Caco-2 (cell line): ENCODE data around the gene FOXB2. TPM values are rescaled to one million over a fixed set of nuclear protein-coding genes. Genes with fewer than 3 reads are reported as not detected.

ENCODE experiments used
- BruUV-seq: library from RNA; stranded (reverse); fragments of 400-500 nt; replicated peaks from 2 replicates; lab custom pipeline; 2021; lab: Mats Ljungman, UMichigan
- CTCF ChIA-PET: fragments of 300-600 bp; sonication (Branson Sonifier 250); formaldehyde crosslinking; loops from one replicate; lab custom pipeline; 2022; ENCODE audit warnings: antibody characterized with exemption; lab: Charles Lee
- POLR2A ChIA-PET: fragments of 300-600 bp; sonication (Branson Sonifier 250); formaldehyde crosslinking; loops from one replicate; lab custom pipeline; 2022; ENCODE audit warnings: antibody characterized with exemption; lab: Charles Lee
- DNase-seq, 2 experiments: peaks; one replicate each; pipeline versions ENCODE4 v3.0.0 to v3.0.0-alpha.2; 2020 to 2022
- H3K27me3 ChIP-seq: replicated peaks from 2 replicates; pipeline ENCODE4 v1.6.0; 2011; ENCODE audit warnings: low read length; ENCODE audit not compliant: control insufficient read depth, insufficient read depth
- H3K36me3 ChIP-seq: 2 replicates; pipeline ENCODE4 v1.5.1; 2011; ENCODE audit warnings: low read length; ENCODE audit not compliant: control insufficient read depth, insufficient read depth
- H3K4me1 ChIP-seq: fragments of 250-450 bp; sonication (Bioruptor Pico); 2 replicates; pipeline ENCODE4 v1.5.1; 2020; ENCODE audit warnings: mild to moderate bottlenecking
- H3K4me3 ChIP-seq: 2 replicates; pipeline ENCODE4 v1.5.1; 2011; ENCODE audit warnings: low read depth, mild to moderate bottlenecking, control low read depth, low read length
- H3K9me3 ChIP-seq: fragments of 250-450 bp; sonication (Bioruptor Pico); 2 replicates; pipeline ENCODE4 v1.5.1; 2020; ENCODE audit warnings: mild to moderate bottlenecking, moderate library complexity
- H3K27ac Mint-ChIP-seq: one replicate; pipeline ENCODE4 v1.8.0; 2022; ENCODE audit warnings: mixed read lengths; ENCODE audit not compliant: unreplicated experiment
- H3K27me3 Mint-ChIP-seq: one replicate; pipeline ENCODE4 v1.8.0; 2022; ENCODE audit warnings: mixed read lengths; ENCODE audit not compliant: insufficient read depth, unreplicated experiment
- H3K36me3 Mint-ChIP-seq: one replicate; pipeline ENCODE4 v1.8.0; 2022; ENCODE audit warnings: mild to moderate bottlenecking, mixed read lengths; ENCODE audit not compliant: insufficient read depth, unreplicated experiment
- H3K4me1 Mint-ChIP-seq: one replicate; pipeline ENCODE4 v1.8.0; 2022; ENCODE audit warnings: low read depth, mixed read lengths; ENCODE audit not compliant: unreplicated experiment
- H3K4me3 Mint-ChIP-seq: one replicate; pipeline ENCODE4 v1.8.0; 2022; ENCODE audit warnings: mild to moderate bottlenecking, moderate library complexity, mixed read lengths; ENCODE audit not compliant: unreplicated experiment
- H3K9me3 Mint-ChIP-seq: one replicate; pipeline ENCODE4 v1.8.0; 2022; ENCODE audit warnings: mixed read lengths; ENCODE audit not compliant: unreplicated experiment
- intact Hi-C: fragments of 100-400 bp; cut with micrococcal nuclease; formaldehyde crosslinking; loops from one replicate; pipeline ENCODE4 v1.10.0; 2022; ENCODE audit not compliant: unreplicated experiment
- total RNA-seq: library from RNA; stranded (reverse); gene quantifications from 2 replicates; pipeline ENCODE4 v1.2.3, GENCODE V29; 2022
- TF ChIP-seq, protein P1 (sequence below), 2 experiments: fragments of 200-600 bp in 1 of 2; IDR thresholded peaks; 1 replicate in 1 of 2; 2 replicates in 1 of 2; pipeline versions ENCODE4 v1.5.1 to v1.8.0; 2011 to 2022; ENCODE audit warnings: antibody characterized with exemption in 1 of 2, control low read depth in 1 of 2, inconsistent platforms in 1 of 2, low read depth in 1 of 2, low read length in 1 of 2, mild to moderate bottlenecking in 1 of 2, moderate library complexity in 1 of 2; ENCODE audit not compliant: insufficient read depth in 1 of 2, severe bottlenecking in 1 of 2, unreplicated experiment in 1 of 2

The FOXB2 gene
- total RNA-seq, 1 experiment from 2014 or later, result not detected

DNA sequence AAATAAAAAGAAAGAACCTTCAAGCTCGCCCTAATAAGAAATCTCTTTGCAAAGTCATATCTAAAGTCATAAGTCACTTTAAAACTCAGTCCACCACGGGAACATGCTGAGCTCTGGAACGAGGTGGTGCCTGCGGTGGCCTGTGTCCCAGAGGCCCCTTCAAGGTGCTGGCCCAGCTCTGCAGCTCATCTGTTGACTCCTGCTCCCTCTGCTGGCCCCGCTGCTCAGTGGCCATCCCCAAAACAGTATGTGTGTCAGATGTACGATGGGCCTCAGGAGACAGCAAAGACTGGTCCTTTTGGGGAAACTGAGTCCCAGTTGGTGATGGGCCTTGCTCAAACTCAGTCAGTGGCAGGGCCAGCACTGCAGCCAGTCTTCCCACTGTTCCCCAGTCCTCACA lies 22.8 kb upstream of the FOXB2 start:
- no peaks in the 10 kb centered on the region for H3K27me3 ChIP-seq
- peak in 1 of 2 experiments; percentile 8 for DNase-seq
- POLR2A ChIA-PET, result no interaction called here
- TF ChIP-seq, protein P1, sequence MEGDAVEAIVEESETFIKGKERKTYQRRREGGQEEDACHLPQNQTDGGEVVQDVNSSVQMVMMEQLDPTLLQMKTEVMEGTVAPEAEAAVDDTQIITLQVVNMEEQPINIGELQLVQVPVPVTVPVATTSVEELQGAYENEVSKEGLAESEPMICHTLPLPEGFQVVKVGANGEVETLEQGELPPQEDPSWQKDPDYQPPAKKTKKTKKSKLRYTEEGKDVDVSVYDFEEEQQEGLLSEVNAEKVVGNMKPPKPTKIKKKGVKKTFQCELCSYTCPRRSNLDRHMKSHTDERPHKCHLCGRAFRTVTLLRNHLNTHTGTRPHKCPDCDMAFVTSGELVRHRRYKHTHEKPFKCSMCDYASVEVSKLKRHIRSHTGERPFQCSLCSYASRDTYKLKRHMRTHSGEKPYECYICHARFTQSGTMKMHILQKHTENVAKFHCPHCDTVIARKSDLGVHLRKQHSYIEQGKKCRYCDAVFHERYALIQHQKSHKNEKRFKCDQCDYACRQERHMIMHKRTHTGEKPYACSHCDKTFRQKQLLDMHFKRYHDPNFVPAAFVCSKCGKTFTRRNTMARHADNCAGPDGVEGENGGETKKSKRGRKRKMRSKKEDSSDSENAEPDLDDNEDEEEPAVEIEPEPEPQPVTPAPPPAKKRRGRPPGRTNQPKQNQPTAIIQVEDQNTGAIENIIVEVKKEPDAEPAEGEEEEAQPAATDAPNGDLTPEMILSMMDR (IDR thresholded peaks at IDR 0.05; ENCODE audit: insufficient read depth in 1 of 2, low read depth in 1 of 2, low read length in 1 of 2, severe bottlenecking in 1 of 2, unreplicated experiment in 1 of 2), result peak in 1 of 2 experiments; percentile 39
- Mint-ChIP-seq H3K4me1 (no peaks in the 10 kb centered on the region), H3K9me3 (no peaks in the 10 kb centered on the region), H3K27me3 (no peaks in the 10 kb centered on the region), H3K4me3 (no peak overlapping the region), H3K27ac (no peak overlapping the region), H3K36me3 (no peaks in the 10 kb centered on the region)
- H3K36me3 ChIP-seq, result no peaks in the 10 kb centered on the region
- CTCF ChIA-PET, result interaction anchor here (0.6 to 1.3 kb wide), 4 partner anchors 154 to 189 kb away, joined by 3 to 4 read pairs (median 3); no protein-coding TSS in a partner anchor
- no peaks in the 10 kb centered on the region for H3K4me1 ChIP-seq
- intact Hi-C loops, result loop anchor here (2.0 kb wide), 1 partner anchor 64 kb away; no protein-coding TSS in a partner anchor
- H3K4me3 ChIP-seq, result no peak overlapping the region
- BruUV-seq, result no TSS peak
- H3K9me3 ChIP-seq, result no peaks in the 10 kb centered on the region

DNA sequence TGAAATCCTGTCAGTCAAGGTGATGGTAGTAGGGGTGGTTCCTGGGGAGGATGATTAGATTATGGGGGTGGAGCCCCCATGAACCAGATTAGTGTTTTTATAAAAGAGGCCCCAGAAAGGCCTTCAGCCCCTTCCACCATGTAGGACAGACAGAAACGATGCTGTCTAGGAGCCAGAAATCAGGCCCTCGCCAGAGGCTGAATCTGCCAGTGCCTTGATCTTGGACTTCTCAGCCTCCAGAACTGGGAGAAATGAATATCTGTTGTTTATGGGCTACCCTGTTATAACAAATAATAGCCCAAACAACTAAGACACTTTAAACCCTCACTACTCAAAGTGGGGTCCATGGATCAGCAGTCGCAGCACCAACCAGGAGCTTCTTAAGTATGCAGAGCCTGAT lies 20.2 kb upstream of the FOXB2 start:
- no TSS peak for BruUV-seq
- ChIA-PET POLR2A (no interaction called here), CTCF (no interaction called here)
- intact Hi-C loops, result no loop called here
- no peak for DNase-seq
- Mint-ChIP-seq H3K9me3 (no peaks in the 10 kb centered on the region), H3K27ac (no peak overlapping the region), H3K4me3 (no peak overlapping the region), H3K36me3 (no peaks in the 10 kb centered on the region), H3K27me3 (no peaks in the 10 kb centered on the region), H3K4me1 (no peaks in the 10 kb centered on the region)
- TF ChIP-seq, protein P1 (IDR thresholded peaks at IDR 0.05; ENCODE audit: insufficient read depth in 1 of 2, low read depth in 1 of 2, low read length in 1 of 2, severe bottlenecking in 1 of 2, unreplicated experiment in 1 of 2), result no peak
- Histone ChIP-seq H3K4me3 (no peak overlapping the region), H3K4me1 (no peaks in the 10 kb centered on the region), H3K9me3 (no peaks in the 10 kb centered on the region), H3K27me3 (no peaks in the 10 kb centered on the region), H3K36me3 (no peaks in the 10 kb centered on the region)

DNA sequence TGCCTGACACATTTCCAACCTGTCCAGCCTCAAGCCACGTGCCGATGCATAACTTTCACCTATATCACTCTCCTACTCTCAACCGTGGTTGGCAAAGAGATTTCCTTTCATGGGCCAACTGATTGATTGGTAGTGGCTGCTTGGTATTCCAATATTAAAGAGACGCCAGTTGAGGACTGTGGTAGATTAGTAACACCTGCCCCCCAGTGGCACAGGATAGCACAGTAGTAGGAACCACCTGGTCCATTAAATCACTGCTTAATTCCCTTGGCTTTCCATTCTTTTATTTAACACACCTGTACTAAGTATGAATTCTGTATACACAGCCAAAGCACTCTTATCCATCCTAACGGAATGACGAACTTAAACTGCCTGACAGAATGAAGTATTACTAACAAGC lies 19.1 kb upstream of the FOXB2 start:
- no peaks in the 10 kb centered on the region for H3K9me3 Mint-ChIP-seq
- intact Hi-C loops, result no loop called here
- H3K27ac Mint-ChIP-seq, result no peak overlapping the region
- DNase-seq, result no peak
- no TSS peak for BruUV-seq
- Histone ChIP-seq H3K27me3 (no peaks in the 10 kb centered on the region), H3K9me3 (no peaks in the 10 kb centered on the region), H3K36me3 (no peaks in the 10 kb centered on the region), H3K4me1 (no peaks in the 10 kb centered on the region), H3K4me3 (no peak overlapping the region)
- H3K36me3 Mint-ChIP-seq, result no peaks in the 10 kb centered on the region
- H3K4me3 Mint-ChIP-seq, result no peak overlapping the region
- POLR2A ChIA-PET, result no interaction called here
- CTCF ChIA-PET, result no interaction called here
- H3K27me3 Mint-ChIP-seq, result no peaks in the 10 kb centered on the region
- TF ChIP-seq, protein P1 (IDR thresholded peaks at IDR 0.05; ENCODE audit: insufficient read depth in 1 of 2, low read depth in 1 of 2, low read length in 1 of 2, severe bottlenecking in 1 of 2, unreplicated experiment in 1 of 2), result no peak
- no peaks in the 10 kb centered on the region for H3K4me1 Mint-ChIP-seq
